ENCODE measurements around the gene MYO7A.

GRCh38 chr11:77111277-77111676, 16.8 kb upstream of the MYO7A start:
- TF ChIP-seq, protein P1, sequence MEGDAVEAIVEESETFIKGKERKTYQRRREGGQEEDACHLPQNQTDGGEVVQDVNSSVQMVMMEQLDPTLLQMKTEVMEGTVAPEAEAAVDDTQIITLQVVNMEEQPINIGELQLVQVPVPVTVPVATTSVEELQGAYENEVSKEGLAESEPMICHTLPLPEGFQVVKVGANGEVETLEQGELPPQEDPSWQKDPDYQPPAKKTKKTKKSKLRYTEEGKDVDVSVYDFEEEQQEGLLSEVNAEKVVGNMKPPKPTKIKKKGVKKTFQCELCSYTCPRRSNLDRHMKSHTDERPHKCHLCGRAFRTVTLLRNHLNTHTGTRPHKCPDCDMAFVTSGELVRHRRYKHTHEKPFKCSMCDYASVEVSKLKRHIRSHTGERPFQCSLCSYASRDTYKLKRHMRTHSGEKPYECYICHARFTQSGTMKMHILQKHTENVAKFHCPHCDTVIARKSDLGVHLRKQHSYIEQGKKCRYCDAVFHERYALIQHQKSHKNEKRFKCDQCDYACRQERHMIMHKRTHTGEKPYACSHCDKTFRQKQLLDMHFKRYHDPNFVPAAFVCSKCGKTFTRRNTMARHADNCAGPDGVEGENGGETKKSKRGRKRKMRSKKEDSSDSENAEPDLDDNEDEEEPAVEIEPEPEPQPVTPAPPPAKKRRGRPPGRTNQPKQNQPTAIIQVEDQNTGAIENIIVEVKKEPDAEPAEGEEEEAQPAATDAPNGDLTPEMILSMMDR (optimal IDR thresholded peaks at IDR 0.05 in 1 of 3, IDR thresholded peaks at IDR 0.05 in 1 of 3, conservative IDR thresholded peaks at IDR 0.05 in 1 of 3; ENCODE audit: extremely low read depth in 1 of 3, insufficient read depth in 2 of 3, low read length in 3 of 3): no peak
- no peak for TF ChIP-seq EZH2 (IDR thresholded peaks at IDR 0.05; ENCODE audit: low read length)

Data from keratinocyte (primary cell).